GM19463 (cell line): Measurements from ENCODE around the gene PPFIA1.

Experiments
- ATAC-seq: cut with Tn5 transposase; IDR thresholded peaks from one replicate; pipeline ENCODE4 v1.9.1; 2021; ENCODE audit warnings: mild to moderate bottlenecking, moderate library complexity; ENCODE audit not compliant: unreplicated experiment

PPFIA1 gene

GRCh38 chr11:70429428-70429705 lies 158.9 kb downstream of the PPFIA1 start:
- ATAC-seq, result no peak

GRCh38 chr11:70429724-70430521 lies 159.4 kb downstream of the PPFIA1 start:
- ATAC-seq, result no peak

DNA sequence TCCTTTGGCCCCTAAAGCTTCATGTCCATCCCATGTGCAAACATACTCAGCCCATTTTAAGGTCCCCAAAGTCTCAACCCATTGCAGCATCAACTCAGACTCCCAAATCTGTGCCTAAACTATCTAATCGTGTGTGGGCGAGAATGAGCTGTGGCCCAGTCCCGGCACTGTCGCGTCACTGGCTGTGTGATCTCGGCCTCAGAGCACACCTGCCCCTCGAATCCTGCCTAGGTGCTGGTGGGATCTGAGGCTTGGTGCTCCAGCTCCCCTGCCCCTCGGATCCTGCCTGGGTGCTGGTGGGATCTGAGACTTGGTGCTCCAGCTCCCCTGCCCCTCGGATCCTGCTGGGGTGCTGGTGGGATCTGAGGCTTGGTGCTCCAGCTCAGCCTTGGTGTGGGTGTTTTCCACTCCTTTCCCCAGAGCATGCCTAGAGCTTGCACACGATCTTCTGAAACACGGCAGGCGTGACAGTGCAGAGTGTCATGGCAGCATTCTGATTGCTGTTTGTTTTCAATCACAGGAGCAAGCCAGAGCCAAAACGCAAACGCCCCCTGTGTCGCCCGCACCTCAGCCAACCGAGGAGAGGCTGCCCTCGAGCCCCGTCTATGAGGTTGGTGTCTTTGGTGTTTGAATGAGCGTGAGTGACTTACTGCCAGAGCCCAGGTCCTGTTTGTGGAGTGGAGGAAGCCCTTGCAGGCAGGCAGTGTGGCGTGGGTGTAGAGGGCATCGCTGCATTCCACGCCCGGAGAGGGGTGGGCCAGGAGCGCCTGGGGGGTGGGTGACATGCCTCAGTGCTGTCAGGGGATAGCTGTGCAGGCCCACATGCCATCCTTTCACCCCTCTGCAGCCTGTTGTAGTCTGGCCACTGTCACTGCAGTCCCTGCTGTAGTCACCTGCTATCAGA lies 160.4 kb downstream of the PPFIA1 start:
- ATAC-seq, result no peak

GRCh38 chr11:70431611-70432010 lies 161.1 kb downstream of the PPFIA1 start:
- no peak for ATAC-seq

DNA sequence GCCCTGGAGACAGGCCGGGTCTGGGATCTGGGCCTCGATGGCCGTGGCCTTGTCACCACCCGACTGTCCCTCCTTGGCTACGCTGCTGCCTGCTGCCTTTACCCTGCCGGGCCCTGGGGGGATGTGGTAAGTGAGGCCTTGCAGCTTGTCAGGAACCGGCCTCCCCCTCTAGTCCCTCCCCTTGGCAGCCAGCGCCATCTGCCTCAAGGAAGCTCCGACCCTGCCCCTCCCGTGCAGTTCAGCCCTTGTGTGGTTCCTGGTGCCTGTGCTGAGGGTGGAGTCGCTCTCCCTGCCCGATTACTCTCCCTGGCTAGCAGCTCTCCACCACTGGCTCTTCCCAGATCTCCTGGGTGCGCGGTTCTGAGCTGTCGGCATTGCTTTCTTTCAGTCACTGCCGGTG lies 161.6 kb downstream of the PPFIA1 start:
- ATAC-seq, result no peak

- ATAC-seq, result no peak
These were observed 162.1 kb downstream of the PPFIA1 start for GRCh38 chr11:70432580-70432979.

- no peak for ATAC-seq
These were observed 162.5 kb downstream of the PPFIA1 start for GRCh38 chr11:70433038-70433437.

GRCh38 chr11:70433526-70433925 lies 163.0 kb downstream of the PPFIA1 start:
- no peak for ATAC-seq
